Tibial nerve (tissue), 4 donors: ENCODE measurements around the gene SETDB2. TPM values are rescaled to one million over a fixed set of nuclear protein-coding genes. Genes with fewer than 3 reads are reported as not detected.
A peak's percentile ranks its signal among the peaks of the same experiment; 100 is the strongest.

Source experiments
- DNase-seq, 2 donors: peaks; one replicate each; pipeline ENCODE4 v3.0.0-alpha.2; 2019; ENCODE audit warnings: low spot score in 2 of 2
- H3K27ac ChIP-seq, 4 donors: fragments of 200-600 bp; sonication (generic) in 3 of 4; one replicate each; pipeline ENCODE4 v1.5.1; 2017 to 2019; ENCODE audit warnings: mild to moderate bottlenecking in 1 of 4
- H3K27me3 ChIP-seq, 2 donors: fragments of 200-600 bp; sonication (generic) in 1 of 2; one replicate each; pipeline versions ENCODE4 v1.5.1 to v1.6.0; 2017 to 2019
- H3K36me3 ChIP-seq, 3 donors: fragments of 200-600 bp; sonication (generic); one replicate each; pipeline ENCODE4 v1.5.1; 2018 to 2019
- H3K4me1 ChIP-seq, 4 donors: fragments of 200-600 bp; sonication (generic) in 3 of 4; one replicate each; pipeline ENCODE4 v1.5.1; 2017 to 2019
- H3K4me3 ChIP-seq, 4 donors: fragments of 200-600 bp; sonication (generic) in 3 of 4; one replicate each; pipeline ENCODE4 v1.5.1; 2017 to 2019; ENCODE audit warnings: mild to moderate bottlenecking in 1 of 4, moderate library complexity in 1 of 4
- H3K9me3 ChIP-seq, 4 donors: fragments of 200-600 bp; sonication (generic) in 3 of 4; one replicate each; pipeline ENCODE4 v1.5.1; 2017 to 2019
- EP300 ChIP-seq, 2 donors: sonication (generic); formaldehyde crosslinking; IDR thresholded peaks; one replicate each; pipeline ENCODE4 v1.6.1; 2017; ENCODE audit warnings: antibody characterized with exemption in 2 of 2, mild to moderate bottlenecking in 1 of 2
- POLR2A ChIP-seq, 2 donors: fragments of 450-650 bp; IDR thresholded peaks; one replicate each; pipeline ENCODE4 v1.6.1; 2017; ENCODE audit warnings: antibody characterized with exemption in 2 of 2, mild to moderate bottlenecking in 2 of 2, moderate library complexity in 2 of 2
- WGBS, 2 donors: methylation state at CpG; one replicate each; pipeline ENCODE4 v1.1.5; 2018; 5-methylcytosine and 5-hydroxymethylcytosine counted together
- total RNA-seq, 4 donors: library from RNA; depleted of rRNA; stranded (reverse); fragments of >200 nt; gene quantifications; one replicate each; pipeline ENCODE4 v1.1.0, GENCODE V29; 2016
- TF ChIP-seq, protein P1 (sequence below), 5 experiments: fragments of 200-600 bp in 3 of 5; fragments of 450-650 bp in 2 of 5; sonication (generic) in 3 of 5; IDR thresholded peaks; one replicate each; pipeline ENCODE4 v1.5.1; 2016 to 2019; ENCODE audit warnings: antibody characterized with exemption in 5 of 5, mild to moderate bottlenecking in 3 of 5, moderate library complexity in 2 of 5

The SETDB2 gene
- total RNA-seq, 4 donors from 2014 or later = 9.2 to 16.5 (median 13.0) TPM

DNA sequence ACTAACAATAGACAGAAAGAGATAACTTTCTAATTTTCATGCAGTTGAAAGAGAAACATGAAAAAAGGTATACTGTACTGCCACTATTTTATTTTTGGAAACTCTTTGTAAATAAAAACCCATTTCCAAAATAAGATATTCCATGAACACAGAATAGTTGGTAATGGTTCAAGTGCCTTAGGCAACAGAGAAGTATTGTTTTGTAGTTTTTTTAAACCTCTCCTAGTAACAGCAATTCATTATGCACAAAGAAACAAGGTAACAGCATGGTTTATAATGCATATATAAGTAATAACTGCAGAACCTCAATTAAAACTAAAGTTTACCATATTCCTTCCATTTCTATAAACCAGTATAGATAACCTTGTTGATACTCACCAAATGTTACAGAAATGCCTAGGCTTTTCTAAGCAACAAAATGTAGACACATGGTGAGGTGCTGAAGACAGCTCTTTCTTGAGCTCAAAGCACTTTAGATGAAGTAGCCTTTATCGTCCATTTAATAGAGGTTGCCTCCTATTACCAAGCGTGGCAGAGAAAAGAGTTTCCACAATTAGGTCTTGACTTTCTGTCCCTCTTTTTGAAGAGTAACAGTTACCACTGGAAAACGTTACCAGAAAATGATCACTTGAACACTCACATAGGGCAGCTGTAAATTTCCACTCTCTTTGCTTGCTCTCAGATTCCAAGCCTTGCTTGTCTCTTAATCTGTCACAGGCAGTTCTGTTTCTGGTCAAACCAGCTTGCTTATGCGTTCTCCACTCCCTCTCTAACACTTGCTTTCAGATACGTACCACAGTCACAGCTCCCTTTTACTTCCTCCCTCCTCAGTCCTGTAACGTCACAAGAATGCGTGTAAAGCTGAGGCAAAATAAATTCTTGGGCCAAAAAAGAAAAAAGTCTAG lies 43.1 kb upstream of the SETDB2 start:
- Histone ChIP-seq H3K4me1 (peaks cover 0 to 16% (median 2%) of the 10 kb centered on the region in 4 donors), H3K27me3 (no peaks in the 10 kb centered on the region), H3K27ac (peak overlapping the region; percentile 73 to 94 (median 81)), H3K36me3 (peaks cover 0 to 23% (median 0%) of the 10 kb centered on the region in 3 donors), H3K9me3 (peaks cover 0 to 21% (median 6%) of the 10 kb centered on the region in 4 donors), H3K4me3 (peak overlapping the region; percentile 30 to 52 (median 35))
- peak in 1 of 2 donors; percentile 46 for DNase-seq
- WGBS, 2 donors = 8 to 10% methylated on average over 7 of the region's 7 CpGs
- TF ChIP-seq EP300 (IDR thresholded peaks at IDR 0.05) (peak in 1 of 2 donors; percentile 95), POLR2A (IDR thresholded peaks at IDR 0.05) (peak in 1 of 2 donors; percentile 76)
- TF ChIP-seq, protein P1, sequence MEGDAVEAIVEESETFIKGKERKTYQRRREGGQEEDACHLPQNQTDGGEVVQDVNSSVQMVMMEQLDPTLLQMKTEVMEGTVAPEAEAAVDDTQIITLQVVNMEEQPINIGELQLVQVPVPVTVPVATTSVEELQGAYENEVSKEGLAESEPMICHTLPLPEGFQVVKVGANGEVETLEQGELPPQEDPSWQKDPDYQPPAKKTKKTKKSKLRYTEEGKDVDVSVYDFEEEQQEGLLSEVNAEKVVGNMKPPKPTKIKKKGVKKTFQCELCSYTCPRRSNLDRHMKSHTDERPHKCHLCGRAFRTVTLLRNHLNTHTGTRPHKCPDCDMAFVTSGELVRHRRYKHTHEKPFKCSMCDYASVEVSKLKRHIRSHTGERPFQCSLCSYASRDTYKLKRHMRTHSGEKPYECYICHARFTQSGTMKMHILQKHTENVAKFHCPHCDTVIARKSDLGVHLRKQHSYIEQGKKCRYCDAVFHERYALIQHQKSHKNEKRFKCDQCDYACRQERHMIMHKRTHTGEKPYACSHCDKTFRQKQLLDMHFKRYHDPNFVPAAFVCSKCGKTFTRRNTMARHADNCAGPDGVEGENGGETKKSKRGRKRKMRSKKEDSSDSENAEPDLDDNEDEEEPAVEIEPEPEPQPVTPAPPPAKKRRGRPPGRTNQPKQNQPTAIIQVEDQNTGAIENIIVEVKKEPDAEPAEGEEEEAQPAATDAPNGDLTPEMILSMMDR (IDR thresholded peaks at IDR 0.05) = no peak

DNA sequence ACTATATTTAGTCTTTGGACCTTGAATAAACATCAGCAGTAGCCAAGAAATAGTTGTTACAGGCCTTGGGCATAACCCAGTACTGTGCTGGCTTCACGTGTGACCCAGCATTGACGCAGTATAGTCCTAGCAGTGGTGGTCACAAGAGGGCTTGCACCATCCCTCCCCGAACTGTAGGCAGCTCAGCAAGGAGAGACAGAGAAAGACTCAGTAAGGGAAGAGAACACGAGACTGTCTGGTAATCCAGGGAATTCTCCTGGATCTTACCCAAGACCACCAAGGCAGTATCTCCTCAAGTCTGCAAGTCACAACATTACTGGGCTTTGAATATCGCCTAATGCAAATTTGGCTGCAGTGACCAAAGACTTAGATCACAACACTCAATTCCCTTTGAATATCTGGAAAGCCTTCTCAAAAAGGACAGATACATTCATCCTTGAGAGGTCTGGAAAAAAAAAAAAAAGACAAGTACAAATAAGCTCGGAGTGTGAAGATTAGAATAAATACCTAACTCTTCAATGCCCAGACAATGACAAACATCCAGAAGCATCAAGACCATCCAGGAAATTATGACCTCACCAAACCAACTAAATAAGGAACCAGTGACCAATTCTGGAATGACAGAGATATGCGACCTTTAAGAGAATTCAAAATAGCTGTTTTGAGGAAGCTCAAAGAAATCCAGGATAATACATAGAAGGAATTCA lies 39.9 kb upstream of the SETDB2 start:
- H3K27ac ChIP-seq = peak overlapping the region in 1 of 4 donors; percentile 94
- TF ChIP-seq POLR2A (IDR thresholded peaks at IDR 0.05) (no peak), EP300 (IDR thresholded peaks at IDR 0.05) (no peak)
- TF ChIP-seq, protein P1 (IDR thresholded peaks at IDR 0.05) = no peak
- H3K4me1 ChIP-seq = peaks cover 0 to 10% (median 0%) of the 10 kb centered on the region in 4 donors
- H3K27me3 ChIP-seq = no peaks in the 10 kb centered on the region
- H3K36me3 ChIP-seq = peaks cover 0 to 27% (median 0%) of the 10 kb centered on the region in 3 donors
- no peak for DNase-seq
- no peak overlapping the region for H3K4me3 ChIP-seq
- 75 to 79% methylated on average over 6 to 7 of the region's 7 CpGs for WGBS, 2 donors
- peaks cover 0 to 21% (median 6%) of the 10 kb centered on the region in 4 donors for H3K9me3 ChIP-seq

DNA sequence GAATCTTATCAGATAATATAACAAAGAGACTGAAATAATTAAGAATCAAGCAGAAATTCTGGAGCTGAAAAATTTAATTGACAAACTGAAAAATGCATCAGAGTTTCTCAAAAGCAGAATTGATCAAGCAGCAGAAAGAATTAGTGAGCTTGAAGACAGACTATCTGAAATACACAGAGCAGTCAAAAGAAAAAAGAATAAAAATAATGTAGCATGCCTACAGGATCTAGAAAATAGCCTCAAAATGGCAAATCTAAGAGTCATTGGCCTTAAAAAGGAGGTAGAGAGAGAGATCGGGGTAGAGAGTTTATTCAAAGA lies 39.4 kb upstream of the SETDB2 start:
- WGBS, 2 donors = 96% methylated on average over 1 of the region's 1 CpG; no CpG with 5 or more reads in 1 of the 2 donors
- Histone ChIP-seq H3K4me3 (no peak overlapping the region), H3K9me3 (peaks cover 0 to 21% (median 6%) of the 10 kb centered on the region in 4 donors), H3K36me3 (peaks cover 0 to 27% (median 0%) of the 10 kb centered on the region in 3 donors), H3K4me1 (peaks cover 0 to 12% (median 0%) of the 10 kb centered on the region in 4 donors), H3K27ac (no peak overlapping the region), H3K27me3 (no peaks in the 10 kb centered on the region)
- no peak for DNase-seq
- TF ChIP-seq EP300 (IDR thresholded peaks at IDR 0.05) = no peak
- no peak for TF ChIP-seq POLR2A (IDR thresholded peaks at IDR 0.05)
- TF ChIP-seq, protein P1 (IDR thresholded peaks at IDR 0.05) = no peak

DNA sequence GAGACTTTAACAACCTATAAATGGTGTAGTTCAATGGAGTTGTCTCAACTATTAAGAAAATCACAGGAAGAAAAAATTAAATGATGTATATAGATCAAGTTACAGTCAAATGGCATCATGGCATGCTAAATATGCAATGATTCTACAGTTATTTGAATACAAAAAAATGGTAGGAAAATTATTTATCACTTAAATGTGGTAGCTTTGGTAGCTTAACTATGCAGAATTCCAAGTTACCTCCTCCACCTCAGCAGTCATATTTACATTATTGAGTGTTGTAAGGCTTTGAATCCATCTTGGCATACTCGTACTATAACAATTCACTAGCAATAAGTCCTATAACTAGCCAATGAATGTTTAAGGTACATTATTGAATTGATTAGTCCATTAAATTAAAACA lies 37.0 kb upstream of the SETDB2 start:
- peaks cover 0 to 18% (median 0%) of the 10 kb centered on the region in 4 donors for H3K4me1 ChIP-seq
- no peaks in the 10 kb centered on the region for H3K27me3 ChIP-seq
- no peak overlapping the region for H3K4me3 ChIP-seq
- no peak for DNase-seq
- H3K9me3 ChIP-seq = peaks cover 0 to 21% (median 6%) of the 10 kb centered on the region in 4 donors
- H3K36me3 ChIP-seq = peaks cover 0 to 27% (median 0%) of the 10 kb centered on the region in 3 donors
- H3K27ac ChIP-seq = no peak overlapping the region
- 94 to 96% methylated on average over 1 of the region's 1 CpG for WGBS, 2 donors
- no peak for TF ChIP-seq EP300 (IDR thresholded peaks at IDR 0.05)
- TF ChIP-seq POLR2A (IDR thresholded peaks at IDR 0.05) = no peak
- TF ChIP-seq, protein P1 (IDR thresholded peaks at IDR 0.05) = no peak
